ENCODE measurements around the gene DMD. TPM values are rescaled to one million over a fixed set of nuclear protein-coding genes. Genes with fewer than 3 reads are reported as not detected.

Gene DMD
- polyA plus RNA-seq, 2 of the 4 experiments (the other 2 are of a cell fraction), result 0.03 TPM; not detected in 1

DNA sequence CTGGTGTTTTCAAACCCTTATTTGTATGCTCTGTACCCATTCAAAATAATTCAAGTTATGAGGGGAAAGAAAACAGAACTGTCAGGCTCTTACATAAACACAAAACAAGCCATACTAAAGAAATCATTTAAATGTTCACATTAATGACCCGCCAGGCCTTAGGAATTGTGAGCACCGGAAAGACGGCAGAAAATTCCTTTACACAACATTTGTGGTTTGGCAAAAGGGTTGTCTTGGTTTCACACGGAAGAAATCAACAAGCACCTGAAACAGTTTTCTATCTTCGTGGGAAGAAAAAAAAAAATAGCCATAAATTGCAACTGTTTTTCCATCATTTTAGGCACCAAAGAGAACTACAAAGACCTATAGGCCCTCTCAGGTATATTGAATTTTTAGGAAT, 1951.0 kb downstream of the DMD start:
- Histone ChIP-seq H3K4me1 (no peaks in the 10 kb centered on the region), H3K9me3 (no peaks in the 10 kb centered on the region), H3K27ac (no peak overlapping the region), H3K4me3 (no peak overlapping the region), H3K4me2 (no peak overlapping the region)
- DNase-seq (ENCODE audit: low read depth in 1 of 2, low spot score in 1 of 2) (no peak), FAIRE-seq (no peak), ATAC-seq (no peak)
- WGBS (ENCODE audit: missing lambda C conversion rate), result 42% methylated on average over 5 of the region's 5 CpGs
- POLR2A ChIA-PET, result no interaction called here
- TF ChIP-seq, protein P1, sequence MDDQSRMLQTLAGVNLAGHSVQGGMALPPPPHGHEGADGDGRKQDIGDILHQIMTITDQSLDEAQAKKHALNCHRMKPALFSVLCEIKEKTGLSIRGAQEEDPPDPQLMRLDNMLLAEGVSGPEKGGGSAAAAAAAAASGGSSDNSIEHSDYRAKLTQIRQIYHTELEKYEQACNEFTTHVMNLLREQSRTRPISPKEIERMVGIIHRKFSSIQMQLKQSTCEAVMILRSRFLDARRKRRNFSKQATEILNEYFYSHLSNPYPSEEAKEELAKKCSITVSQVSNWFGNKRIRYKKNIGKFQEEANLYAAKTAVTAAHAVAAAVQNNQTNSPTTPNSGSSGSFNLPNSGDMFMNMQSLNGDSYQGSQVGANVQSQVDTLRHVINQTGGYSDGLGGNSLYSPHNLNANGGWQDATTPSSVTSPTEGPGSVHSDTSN (IDR thresholded peaks at IDR 0.05), result no peak
- TF ChIP-seq, protein P2, sequence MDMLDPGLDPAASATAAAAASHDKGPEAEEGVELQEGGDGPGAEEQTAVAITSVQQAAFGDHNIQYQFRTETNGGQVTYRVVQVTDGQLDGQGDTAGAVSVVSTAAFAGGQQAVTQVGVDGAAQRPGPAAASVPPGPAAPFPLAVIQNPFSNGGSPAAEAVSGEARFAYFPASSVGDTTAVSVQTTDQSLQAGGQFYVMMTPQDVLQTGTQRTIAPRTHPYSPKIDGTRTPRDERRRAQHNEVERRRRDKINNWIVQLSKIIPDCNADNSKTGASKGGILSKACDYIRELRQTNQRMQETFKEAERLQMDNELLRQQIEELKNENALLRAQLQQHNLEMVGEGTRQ (IDR thresholded peaks at IDR 0.05), result no peak
- CTCF ChIA-PET, result no interaction called here

DNA sequence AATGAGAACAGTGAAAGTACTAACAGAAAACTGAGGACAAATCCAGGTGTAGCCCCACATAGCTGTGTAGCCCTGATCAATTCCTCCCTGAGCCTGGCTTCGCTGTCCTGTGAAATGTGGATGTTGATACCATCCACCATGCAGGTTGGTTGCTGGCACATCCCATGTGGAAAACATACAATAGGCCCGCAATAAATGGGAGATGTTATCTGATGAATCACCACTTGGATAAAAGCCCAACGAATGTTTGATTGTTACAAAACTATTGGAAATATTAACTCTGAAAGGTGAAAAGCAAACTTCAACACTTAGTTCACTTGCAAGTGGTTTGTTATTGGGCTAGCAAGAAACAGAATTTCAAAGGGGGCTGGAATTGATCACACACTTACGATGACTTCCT, 1953.2 kb downstream of the DMD start:
- CTCF ChIA-PET, result no interaction called here

DNA sequence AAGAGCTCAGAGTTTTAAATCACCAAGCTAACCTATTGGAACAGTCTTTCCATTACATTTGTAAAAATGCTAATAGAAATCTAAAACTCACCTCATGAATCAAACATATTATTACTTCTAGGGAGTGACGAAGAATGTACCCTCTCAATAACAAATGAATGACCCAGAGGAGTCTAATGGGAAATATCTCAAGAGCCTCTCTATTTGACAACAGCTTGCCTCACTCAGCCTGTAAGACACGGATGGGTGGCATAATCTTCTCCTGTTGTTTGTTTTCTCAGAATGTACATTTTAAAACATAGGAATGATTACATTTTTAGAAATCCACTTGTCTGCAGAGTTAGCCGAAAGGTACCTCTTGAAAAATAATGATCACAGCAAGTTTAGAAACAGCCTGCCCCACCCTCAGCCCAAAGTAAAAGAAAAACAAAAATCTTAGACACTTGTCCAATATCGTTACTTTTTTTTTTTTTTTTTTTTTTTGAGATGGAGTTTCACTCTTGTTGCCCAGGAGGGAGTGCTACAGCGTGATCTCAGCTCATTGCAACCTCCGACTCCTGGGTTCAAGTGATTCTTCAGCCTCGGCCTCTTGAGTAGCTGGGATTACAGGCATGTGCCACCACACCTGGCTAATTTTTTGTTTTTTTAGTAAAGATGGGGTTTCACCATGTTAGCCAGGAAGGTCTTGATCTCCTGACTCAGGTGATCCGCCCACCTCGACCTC, 1955.9 kb downstream of the DMD start:
- no peak overlapping the region for H3K4me2 ChIP-seq
- H3K4me3 ChIP-seq, result no peak overlapping the region
- ATAC-seq (no peak), DNase-seq (ENCODE audit: low read depth in 1 of 2, low spot score in 1 of 2) (no peak), FAIRE-seq (no peak)
- H3K4me1 ChIP-seq, result no peaks in the 10 kb centered on the region
- no peak for TF ChIP-seq CHD4 (IDR thresholded peaks at IDR 0.05; ENCODE audit: borderline replicate concordance)
- no peak for TF ChIP-seq EHF (CRISPR knock-in tag; IDR thresholded peaks at IDR 0.05)
- TF ChIP-seq EHMT2 (IDR thresholded peaks at IDR 0.05; ENCODE audit: low read depth), result no peak
- TF ChIP-seq MAFK (IDR thresholded peaks at IDR 0.05; ENCODE audit: partially characterized antibody), result no peak
- no peak for TF ChIP-seq CEBPB (IDR thresholded peaks at IDR 0.05)
- TF ChIP-seq GATA3 (IDR thresholded peaks at IDR 0.05; ENCODE audit: borderline replicate concordance), result no peak
- TF ChIP-seq FOSB (CRISPR knock-in tag; IDR thresholded peaks at IDR 0.05), result no peak
- 11% methylated on average over 8 of the region's 9 CpGs for WGBS (ENCODE audit: missing lambda C conversion rate)
- POLR2A ChIA-PET, result no interaction called here
- H3K9me3 ChIP-seq, result no peaks in the 10 kb centered on the region
- CTCF ChIA-PET, result interaction anchor here (0.6 kb wide), 1 partner anchor 1434 kb away, joined by 3 read pairs; no protein-coding TSS in a partner anchor
- H3K27ac ChIP-seq, result no peak overlapping the region

More for the DNA sequence above, 1953.2 kb downstream of the DMD start:
- WGBS (ENCODE audit: missing lambda C conversion rate), result 5% methylated on average over 4 of the region's 4 CpGs
- POLR2A ChIA-PET, result no interaction called here
- no peak for FAIRE-seq
- no peak for ATAC-seq
- no peak overlapping the region for H3K4me3 ChIP-seq
- H3K4me2 ChIP-seq, result no peak overlapping the region
- H3K9me3 ChIP-seq, result no peaks in the 10 kb centered on the region
- no peak for DNase-seq (ENCODE audit: low read depth in 1 of 2, low spot score in 1 of 2)
- no peaks in the 10 kb centered on the region for H3K4me1 ChIP-seq
- no peak overlapping the region for H3K27ac ChIP-seq
- TF ChIP-seq RFX5 (IDR thresholded peaks at IDR 0.05), result no peak

DNA sequence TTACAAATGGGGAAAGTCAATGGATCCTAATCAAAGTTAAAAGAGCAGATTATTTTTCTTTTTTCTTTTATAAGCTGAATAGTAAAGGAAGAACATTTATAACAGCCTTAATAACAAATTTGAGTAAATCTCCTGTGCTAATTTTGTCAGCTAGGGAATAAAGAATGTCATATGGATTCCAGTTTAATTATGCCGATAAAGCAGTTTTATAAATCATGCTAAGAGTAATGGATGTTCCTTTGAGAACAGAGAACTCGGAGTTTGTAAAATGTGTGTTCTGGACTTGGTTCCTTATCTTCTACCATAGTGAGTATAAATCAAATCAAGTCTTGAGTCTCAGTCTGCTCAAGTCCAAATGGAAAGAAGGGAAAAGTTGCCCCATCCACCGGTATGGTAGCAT, 1959.2 kb downstream of the DMD start:
- CTCF ChIA-PET, result interaction anchor here (0.6 kb wide), 1 partner anchor 82 kb away, joined by 3 read pairs; no protein-coding TSS in a partner anchor
- ATAC-seq (no peak), DNase-seq (ENCODE audit: low read depth in 1 of 2, low spot score in 1 of 2) (no peak), FAIRE-seq (no peak)
- TF ChIP-seq ZNF302 (CRISPR knock-in tag; IDR thresholded peaks at IDR 0.05) (no peak), FOSB (CRISPR knock-in tag; IDR thresholded peaks at IDR 0.05) (no peak), MAFK (IDR thresholded peaks at IDR 0.05; ENCODE audit: partially characterized antibody) (peak; percentile 56), CBX2 (IDR thresholded peaks at IDR 0.05; ENCODE audit: borderline replicate concordance, low read depth) (no peak)
- H3K4me3 ChIP-seq, result no peak overlapping the region
- WGBS (ENCODE audit: missing lambda C conversion rate), result 36% methylated on average over 3 of the region's 3 CpGs
- no peaks in the 10 kb centered on the region for H3K9me3 ChIP-seq
- no peak overlapping the region for H3K4me2 ChIP-seq
- POLR2A ChIA-PET, result no interaction called here
- H3K27ac ChIP-seq, result no peak overlapping the region
- no peaks in the 10 kb centered on the region for H3K4me1 ChIP-seq

DNA sequence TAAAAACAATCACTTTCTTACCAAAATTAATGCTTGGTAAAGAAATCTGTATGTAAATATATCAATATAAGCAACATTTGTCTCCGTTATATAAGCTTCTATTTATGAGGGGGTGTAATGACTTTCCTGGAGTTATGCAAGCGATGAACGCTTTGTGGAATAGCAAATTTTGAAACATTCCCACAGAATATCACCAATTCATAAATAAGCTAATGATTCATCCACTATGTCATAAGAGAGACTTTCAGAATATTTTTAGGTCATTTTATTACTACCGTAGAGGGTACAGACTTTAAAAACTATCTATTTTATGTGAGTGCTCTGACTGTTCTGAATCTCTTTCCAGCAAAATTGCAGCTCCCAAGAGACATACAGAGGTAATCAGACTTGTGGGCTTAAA, 1960.0 kb downstream of the DMD start:
- DNase-seq (ENCODE audit: low read depth in 1 of 2, low spot score in 1 of 2), result no peak
- ATAC-seq, result no peak
- no peak overlapping the region for H3K27ac ChIP-seq
- no peaks in the 10 kb centered on the region for H3K9me3 ChIP-seq
- H3K4me3 ChIP-seq, result no peak overlapping the region
- H3K4me2 ChIP-seq, result no peak overlapping the region
- POLR2A ChIA-PET, result no interaction called here
- WGBS (ENCODE audit: missing lambda C conversion rate), result 43% methylated on average over 4 of the region's 4 CpGs
- H3K4me1 ChIP-seq, result no peaks in the 10 kb centered on the region
- CTCF ChIA-PET, result interaction anchor here (0.6 kb wide), 1 partner anchor 83 kb away, joined by 3 read pairs; no protein-coding TSS in a partner anchor
- FAIRE-seq, result no peak
- TF ChIP-seq ZC3H11A (IDR thresholded peaks at IDR 0.05) (no peak), ZNF302 (CRISPR knock-in tag; IDR thresholded peaks at IDR 0.05) (no peak), FOSL2 (IDR thresholded peaks at IDR 0.05) (no peak), FOSL2 (CRISPR knock-in tag; IDR thresholded peaks at IDR 0.05) (no peak)

All from A549 (cell line).